Gastrocnemius medialis (tissue), 4 donors: ENCODE measurements around the gene CES4A. TPM values are rescaled to one million over a fixed set of nuclear protein-coding genes. Genes with fewer than 3 reads are reported as not detected.
A peak's percentile ranks its signal among the peaks of the same experiment; 100 is the strongest.
"Not testable (repeated sequence)": the region's sequence is repeated elsewhere in the genome, so short reads cannot be mapped to it uniquely, and the experiment has no call there.

Experiments used
- ATAC-seq, 2 donors: fragments of 150-250 bp; one replicate each; pipeline ENCODE4 v1.9.1; 2016
- DNase-seq, 2 donors: peaks; one replicate each; pipeline ENCODE4 v3.0.0-alpha.2; 2019
- H3K27ac ChIP-seq, 4 donors: fragments of 200-600 bp; sonication (generic); 1 replicate in 1 of 4; 2 replicates in 3 of 4; pipeline ENCODE4 v1.5.1; 2016 to 2018; ENCODE audit warnings: mild to moderate bottlenecking in 2 of 4, moderate library complexity in 1 of 4
- H3K27me3 ChIP-seq, 3 donors: fragments of 200-600 bp; sonication (generic) in 2 of 3; 1 replicate in 1 of 3; 2 replicates in 2 of 3; pipeline versions ENCODE4 v1.5.1 to v1.6.0; 2016 to 2019; ENCODE audit warnings: mild to moderate bottlenecking in 1 of 3, moderate library complexity in 1 of 3
- H3K36me3 ChIP-seq, 2 donors: fragments of 200-600 bp; sonication (generic) in 1 of 2; one replicate each; pipeline ENCODE4 v1.5.1; 2017 to 2018
- H3K4me1 ChIP-seq, 2 donors: fragments of 200-600 bp; sonication (generic) in 1 of 2; one replicate each; pipeline ENCODE4 v1.5.1; 2016 to 2017; ENCODE audit warnings: mild to moderate bottlenecking in 2 of 2
- H3K4me3 ChIP-seq, 4 donors: fragments of 200-600 bp; sonication (generic) in 3 of 4; 1 replicate in 1 of 4; 2 replicates in 3 of 4; pipeline ENCODE4 v1.5.1; 2016 to 2019; ENCODE audit warnings: mild to moderate bottlenecking in 2 of 4
- H3K9me3 ChIP-seq, 3 donors: fragments of 200-600 bp; sonication (generic) in 2 of 3; 1 replicate in 1 of 3; 2 replicates in 2 of 3; pipeline ENCODE4 v1.5.1; 2016 to 2019
- CTCF ChIP-seq, 5 experiments: fragments of 450-650 bp in 3 of 5; fragments of 200-600 bp in 2 of 5; sonication (generic) in 2 of 5; IDR thresholded peaks in 4 of 5; conservative IDR thresholded peaks in 1 of 5; 1 replicate in 4 of 5; 2 replicates in 1 of 5; pipeline ENCODE4 v1.5.1; 2016 to 2019; ENCODE audit warnings: antibody characterized with exemption in 5 of 5, mild to moderate bottlenecking in 3 of 5, moderate library complexity in 3 of 5
- POLR2A ChIP-seq, 2 donors: fragments of 450-650 bp; IDR thresholded peaks; one replicate each; pipeline ENCODE4 v1.6.1; 2017; ENCODE audit warnings: antibody characterized with exemption in 2 of 2, mild to moderate bottlenecking in 2 of 2, moderate library complexity in 2 of 2
- in situ Hi-C, 4 donors: fragments of 200-750 bp; cut with MboI; loops; one replicate each; pipeline versions ENCODE4 v1.15.0 to v1.8.0; 2017; ENCODE audit warnings: low sequenced_read_pairs in 4 of 4
- intact Hi-C: fragments of 100-400 bp; cut with DNase I; formaldehyde crosslinking; loops from one replicate; pipeline ENCODE4 v1.15.1; 2023; ENCODE audit warnings: low total_unique reads
- total RNA-seq, 4 donors: library from RNA; depleted of rRNA; stranded (reverse); fragments of >200 nt; gene quantifications; one replicate each; pipeline versions ENCODE4 v1.1.0 to v1.2.3, GENCODE V29; 2016

The CES4A gene
- total RNA-seq, 4 donors from 2014 or later, result 12.0 to 82.7 (median 17.4) TPM

GRCh38 chr16:66973716-66974115 is 14.7 kb upstream of the CES4A start:
- in situ Hi-C loops (loop anchor here in 1 of 4 donors (10.0 kb wide), 1 partner anchor 181 kb away; the partner anchor contains the start of genes B3GNT9, FBXL8 and TRADD), intact Hi-C loops (no loop called here)
- TF ChIP-seq POLR2A (IDR thresholded peaks at IDR 0.05) (no peak), CTCF (IDR thresholded peaks at IDR 0.05 in 4 of 5, conservative IDR thresholded peaks at IDR 0.05 in 1 of 5) (no peak)

DNA sequence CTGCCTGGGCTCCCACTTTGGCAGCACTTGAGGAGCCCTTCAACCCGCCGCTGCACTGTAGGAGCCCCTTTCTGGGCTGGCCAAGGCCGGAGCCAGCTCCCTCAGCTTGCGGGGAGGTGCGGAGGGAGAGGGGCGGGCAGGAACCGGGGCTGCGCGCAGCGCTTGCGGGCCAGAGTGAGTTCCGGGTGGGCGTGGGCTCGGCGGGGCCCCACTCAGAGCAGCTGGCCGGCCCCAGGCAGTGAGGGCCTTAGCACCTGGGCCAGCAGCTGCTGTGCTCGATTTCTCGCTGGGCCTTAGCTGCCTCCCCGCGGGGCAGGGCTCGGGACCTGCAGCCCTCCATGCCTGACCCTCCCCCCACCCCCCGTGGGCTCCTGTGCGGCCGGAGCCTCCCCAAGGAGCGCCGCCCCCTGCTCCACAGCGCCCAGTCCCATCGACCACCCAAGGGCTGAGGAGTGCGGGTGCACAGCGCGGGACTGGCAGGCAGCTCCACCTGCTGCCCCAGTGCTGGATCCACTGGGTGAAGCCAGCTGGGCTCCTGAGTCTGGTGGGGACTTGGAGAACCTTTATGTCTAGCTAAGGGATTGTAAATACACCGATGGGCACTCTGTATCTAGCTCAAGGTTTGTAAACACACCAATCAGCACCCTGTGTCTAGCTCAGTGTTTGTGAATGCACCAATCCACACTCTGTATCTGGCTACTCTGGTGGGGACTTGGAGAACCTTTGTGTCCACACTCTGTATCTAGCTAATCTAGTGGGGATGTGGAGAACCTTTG is 14.0 kb upstream of the CES4A start:
- H3K27ac ChIP-seq, H3K9me3 ChIP-seq, intact Hi-C loops, ATAC-seq, DNase-seq, H3K27me3 ChIP-seq, H3K4me3 ChIP-seq, H3K4me1 ChIP-seq: not testable (repeated sequence)
- H3K36me3 ChIP-seq, result peaks cover 0 to 26% of the 10 kb centered on the region in 2 donors
- in situ Hi-C loops, result loop anchor here in 1 of 4 donors (10.0 kb wide), 1 partner anchor 180 kb away; the partner anchor contains the start of genes B3GNT9, FBXL8 and TRADD

More at GRCh38 chr16:66973716-66974115, 14.7 kb upstream of the CES4A start:
- H3K27me3 ChIP-seq, result no peaks in the 10 kb centered on the region
- peaks cover 0 to 30% of the 10 kb centered on the region in 2 donors for H3K36me3 ChIP-seq
- H3K27ac ChIP-seq, result no peak overlapping the region
- ATAC-seq (no peak), DNase-seq (no peak)
- no peaks in the 10 kb centered on the region for H3K9me3 ChIP-seq
- H3K4me1 ChIP-seq, result peaks cover 0 to 9% of the 10 kb centered on the region in 2 donors
- no peak overlapping the region for H3K4me3 ChIP-seq

GRCh38 chr16:66974932-66975246 is 13.5 kb upstream of the CES4A start:
- intact Hi-C loops, ATAC-seq, H3K4me3 ChIP-seq, H3K27ac ChIP-seq, H3K27me3 ChIP-seq, DNase-seq, H3K4me1 ChIP-seq, H3K9me3 ChIP-seq: not testable (repeated sequence)
- in situ Hi-C loops, result loop anchor here in 3 of 4 donors (5.0 to 10.0 kb wide), 2 partner anchors 180 to 182 kb away; partner anchors contain the start of genes FBXL8 (in 3 of the 3), TRADD (in 3 of the 3) and B3GNT9 (in 1 of the 3)
- H3K36me3 ChIP-seq, result peaks cover 0 to 23% of the 10 kb centered on the region in 2 donors

DNA sequence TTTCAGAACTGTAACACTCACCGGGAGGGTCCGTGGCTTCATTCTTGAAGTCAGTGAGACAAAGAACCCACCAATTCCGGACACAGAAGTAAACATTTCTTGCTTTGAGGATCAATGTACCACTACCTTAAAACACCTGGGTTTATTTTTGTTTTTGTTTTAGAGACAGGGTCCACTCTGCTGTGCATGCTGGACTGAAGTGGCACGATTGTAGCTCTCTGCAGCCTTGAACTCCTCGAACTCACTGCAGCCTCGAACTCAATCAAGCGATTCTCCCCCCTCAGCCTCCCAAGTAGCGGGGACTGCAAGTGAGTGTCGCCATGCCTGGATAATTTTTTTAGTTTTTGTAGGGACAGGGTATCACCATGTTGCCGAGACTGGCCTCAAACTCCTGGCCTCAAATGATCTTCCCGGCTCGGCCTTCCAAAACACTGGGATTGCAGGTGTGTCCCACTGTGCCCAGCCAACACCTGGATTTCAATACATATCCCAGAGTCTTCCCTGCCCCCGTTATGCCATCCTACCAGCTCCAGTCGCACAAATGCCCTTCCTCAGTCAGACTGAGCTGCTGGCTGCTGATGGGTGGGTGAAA is 13.0 kb upstream of the CES4A start:
- ATAC-seq, result no peak
- in situ Hi-C loops, result loop anchor here in 3 of 4 donors (5.0 to 10.0 kb wide), 2 partner anchors 179 to 182 kb away; partner anchors contain the start of genes FBXL8 (in 3 of the 3), TRADD (in 3 of the 3) and B3GNT9 (in 1 of the 3)
- no peak for TF ChIP-seq POLR2A (IDR thresholded peaks at IDR 0.05)

GRCh38 chr16:66976746-66977145 is 11.6 kb upstream of the CES4A start:
- DNase-seq, result no peak
- Histone ChIP-seq H3K27me3 (no peaks in the 10 kb centered on the region), H3K4me3 (no peak overlapping the region), H3K9me3 (no peaks in the 10 kb centered on the region), H3K4me1 (peaks cover 0 to 10% of the 10 kb centered on the region in 2 donors), H3K27ac (peak overlapping the region in 3 of 4 donors; percentile 47 to 50 (median 50)), H3K36me3 (peaks cover 0 to 16% of the 10 kb centered on the region in 2 donors)
- in situ Hi-C loops, result loop anchor here in 3 of 4 donors (5.0 to 10.0 kb wide), 2 partner anchors 178 to 181 kb away; partner anchors contain the start of genes FBXL8 (in 3 of the 3), TRADD (in 3 of the 3) and B3GNT9 (in 1 of the 3)
- intact Hi-C loops, result loop anchor here (1.0 to 2.0 kb wide), 4 partner anchors 38 to 209 kb away; no protein-coding TSS in a partner anchor
- no peak for TF ChIP-seq POLR2A (IDR thresholded peaks at IDR 0.05)
- TF ChIP-seq CTCF (IDR thresholded peaks at IDR 0.05 in 4 of 5, conservative IDR thresholded peaks at IDR 0.05 in 1 of 5), result no peak
- peak; percentile 13 for ATAC-seq

More for the DNA sequence above, 13.0 kb upstream of the CES4A start:
- Histone ChIP-seq H3K4me1 (peaks cover 0 to 10% of the 10 kb centered on the region in 2 donors), H3K27me3 (no peaks in the 10 kb centered on the region), H3K9me3 (no peaks in the 10 kb centered on the region), H3K27ac (peak overlapping the region in 3 of 4 donors; percentile 47 to 50 (median 50)), H3K4me3 (no peak overlapping the region), H3K36me3 (peaks cover 0 to 23% of the 10 kb centered on the region in 2 donors)
- intact Hi-C loops, result no loop called here
- no peak for DNase-seq
